HepG2 (cell line): ENCODE measurements around the gene SERPINF2.

Source experiments
- EZH2 ChIP-seq: conservative IDR thresholded peaks from 2 replicates; pipeline ENCODE4 v1.6.1; 2012; ENCODE audit warnings: mild to moderate bottlenecking, low read depth, low read length, moderate library complexity
- NONO ChIP-seq, 2 experiments: fragments of 450-650 bp in 1 of 2; sonication (generic) in 1 of 2; formaldehyde crosslinking in 1 of 2; IDR thresholded peaks in 1 of 2; conservative IDR thresholded peaks in 1 of 2; 2 replicates each; pipeline versions ENCODE4 v1.6.1 to v1.8.0; 2017 to 2022; ENCODE audit warnings: mild to moderate bottlenecking in 1 of 2, missing genetic modification reagents in 1 of 2, moderate library complexity in 1 of 2
- ZNF75D ChIP-seq: sonication (generic); formaldehyde crosslinking; IDR thresholded peaks from 2 replicates; pipeline ENCODE4 v1.8.1; 2023; ENCODE audit warnings: missing genetic modification reagents, mild to moderate bottlenecking, borderline replicate concordance
- TF ChIP-seq, protein P1 (sequence below): sonication (generic); formaldehyde crosslinking; IDR thresholded peaks from 2 replicates; pipeline ENCODE4 v1.4.0; 2020; ENCODE audit warnings: missing genetic modification reagents

DNA sequence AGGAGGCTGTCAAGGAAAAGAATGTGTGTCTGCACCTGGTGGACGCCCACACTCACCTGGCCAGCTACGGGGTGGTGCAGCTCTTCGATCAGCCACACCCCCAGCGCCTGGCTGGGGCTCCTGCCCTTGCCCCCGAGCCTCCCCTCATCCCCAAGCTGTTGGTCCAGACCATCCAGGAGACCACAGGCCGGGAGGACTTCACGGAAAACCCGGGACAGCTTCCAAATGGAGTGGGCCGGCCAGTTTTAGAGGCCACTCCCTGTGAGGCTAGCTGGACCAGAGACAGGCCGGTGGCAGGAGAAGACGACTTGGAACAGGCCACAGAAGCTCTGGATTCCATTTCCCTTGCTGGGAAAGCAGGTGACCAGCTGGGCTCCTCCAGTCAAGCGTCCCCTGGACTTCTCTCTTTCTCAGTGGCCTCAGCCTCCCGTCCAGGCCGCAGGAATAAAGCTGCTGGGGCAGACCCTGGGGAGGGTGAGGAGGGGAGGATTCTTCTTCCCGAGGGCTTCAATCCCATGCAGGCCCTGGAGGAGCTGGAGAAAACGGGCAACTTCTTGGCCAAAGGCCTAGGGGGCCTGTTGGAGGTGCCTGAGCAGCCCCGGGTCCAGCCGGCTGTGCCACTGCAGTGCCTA is 15.9 kb upstream of the SERPINF2 start:
- no peak for TF ChIP-seq ZNF75D (CRISPR knock-in tag)
- TF ChIP-seq, protein P1, sequence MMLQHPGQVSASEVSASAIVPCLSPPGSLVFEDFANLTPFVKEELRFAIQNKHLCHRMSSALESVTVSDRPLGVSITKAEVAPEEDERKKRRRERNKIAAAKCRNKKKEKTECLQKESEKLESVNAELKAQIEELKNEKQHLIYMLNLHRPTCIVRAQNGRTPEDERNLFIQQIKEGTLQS = no peak
- no peak for TF ChIP-seq NONO (IDR thresholded peaks at IDR 0.05)
- no peak for TF ChIP-seq NONO (CRISPR knock-in tag; conservative IDR thresholded peaks at IDR 0.05)
- TF ChIP-seq EZH2 = no peak
